ENCODE data around the gene TJAP1.

The TJAP1 gene

DNA sequence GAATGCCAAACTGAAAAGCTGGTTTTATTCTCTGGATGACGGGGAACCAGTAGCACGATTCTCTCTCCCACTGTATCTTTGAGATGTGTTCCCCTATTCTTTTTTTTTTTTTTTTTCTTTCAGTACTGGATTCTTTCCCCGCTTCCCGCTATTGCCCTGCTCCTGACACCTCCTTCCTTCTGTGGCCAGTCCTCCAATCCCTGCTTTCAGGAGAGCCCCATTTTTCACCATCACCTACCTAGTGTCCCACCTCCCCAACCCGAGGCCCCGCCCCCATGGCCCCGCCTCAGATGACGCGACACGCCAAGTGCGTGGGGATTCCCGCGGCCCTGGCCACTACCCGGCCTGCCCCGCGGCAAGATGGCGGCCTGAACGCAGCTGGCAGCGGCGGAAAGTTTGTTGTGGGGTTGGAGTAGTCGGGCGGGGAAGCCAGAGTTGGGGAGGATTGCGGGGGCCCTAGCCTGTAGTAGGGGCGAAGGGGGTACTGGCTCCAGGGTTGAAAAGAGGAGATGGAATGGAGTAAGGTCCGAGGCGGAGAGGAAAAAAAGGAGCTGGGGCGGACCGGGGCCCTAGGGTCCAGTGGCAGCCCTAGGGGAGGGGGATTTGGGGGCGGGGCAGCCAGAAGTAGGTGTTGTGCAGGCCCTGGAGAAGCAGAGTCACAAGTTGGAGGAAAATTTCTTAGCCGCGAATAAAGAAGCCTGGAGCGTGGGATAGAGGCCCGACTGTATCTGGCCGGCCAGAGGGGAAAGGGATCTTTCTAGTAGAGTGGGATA lies at the start of gene TJAP1:
TSS of gene TJAP1 (plus strand) at position 336 of the 773 bp plus-strand sequence. CDS start 21,432 bp downstream, outside the sequence.
- DNase-seq, result peak; percentile 97

- DNase-seq, result no peak
Measured at GRCh38 chr6:43428112-43428570, 49.2 kb upstream of the TJAP1 start.

- DNase-seq, result no peak
Measured at GRCh38 chr6:43428874-43429273, 48.5 kb upstream of the TJAP1 start.

DNA sequence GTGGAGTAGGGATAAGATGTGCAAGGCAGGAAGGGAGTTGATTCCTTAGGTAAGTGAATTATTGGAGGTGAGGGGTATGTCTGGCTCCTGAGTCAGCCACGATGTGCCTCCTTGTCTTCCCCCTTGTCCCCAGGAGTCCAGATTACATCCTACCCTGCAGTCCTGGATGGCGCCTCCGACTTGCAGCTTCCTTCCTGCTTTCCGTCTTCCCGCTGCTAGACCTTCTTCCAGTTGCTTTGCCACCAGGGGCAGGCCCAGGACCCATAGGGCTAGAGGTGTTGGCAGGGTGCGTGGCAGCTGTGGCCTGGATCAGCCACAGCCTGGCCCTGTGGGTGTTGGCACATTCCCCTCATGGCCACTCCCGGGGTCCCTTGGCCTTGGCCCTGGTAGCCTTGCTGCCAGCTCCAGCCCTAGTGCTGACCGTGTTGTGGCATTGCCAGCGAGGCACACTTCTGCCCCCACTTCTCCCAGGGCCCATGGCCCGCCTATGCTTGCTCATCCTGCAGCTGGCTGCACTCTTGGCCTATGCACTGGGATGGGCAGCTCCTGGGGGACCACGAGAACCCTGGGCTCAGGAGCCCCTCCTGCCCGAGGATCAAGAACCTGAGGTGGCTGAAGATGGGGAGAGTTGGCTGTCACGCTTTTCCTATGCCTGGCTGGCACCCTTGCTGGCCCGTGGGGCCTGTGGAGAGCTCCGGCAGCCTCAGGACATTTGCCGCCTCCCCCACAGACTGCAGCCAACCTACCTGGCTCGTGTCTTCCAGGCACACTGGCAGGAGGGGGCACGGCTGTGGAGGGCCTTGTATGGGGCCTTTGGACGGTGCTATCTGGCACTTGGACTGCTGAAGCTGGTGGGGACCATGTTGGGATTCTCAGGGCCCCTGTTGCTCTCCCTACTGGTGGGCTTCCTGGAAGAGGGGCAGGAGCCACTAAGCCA lies 45.1 kb upstream of the TJAP1 start:
- no peak for DNase-seq

GRCh38 chr6:43433148-43433547 lies 44.2 kb upstream of the TJAP1 start:
- DNase-seq, result no peak

- no peak for DNase-seq
Measured at GRCh38 chr6:43434001-43434840, 43.1 kb upstream of the TJAP1 start.

- DNase-seq, result no peak
Measured at GRCh38 chr6:43434943-43435342, 42.4 kb upstream of the TJAP1 start.

DNA sequence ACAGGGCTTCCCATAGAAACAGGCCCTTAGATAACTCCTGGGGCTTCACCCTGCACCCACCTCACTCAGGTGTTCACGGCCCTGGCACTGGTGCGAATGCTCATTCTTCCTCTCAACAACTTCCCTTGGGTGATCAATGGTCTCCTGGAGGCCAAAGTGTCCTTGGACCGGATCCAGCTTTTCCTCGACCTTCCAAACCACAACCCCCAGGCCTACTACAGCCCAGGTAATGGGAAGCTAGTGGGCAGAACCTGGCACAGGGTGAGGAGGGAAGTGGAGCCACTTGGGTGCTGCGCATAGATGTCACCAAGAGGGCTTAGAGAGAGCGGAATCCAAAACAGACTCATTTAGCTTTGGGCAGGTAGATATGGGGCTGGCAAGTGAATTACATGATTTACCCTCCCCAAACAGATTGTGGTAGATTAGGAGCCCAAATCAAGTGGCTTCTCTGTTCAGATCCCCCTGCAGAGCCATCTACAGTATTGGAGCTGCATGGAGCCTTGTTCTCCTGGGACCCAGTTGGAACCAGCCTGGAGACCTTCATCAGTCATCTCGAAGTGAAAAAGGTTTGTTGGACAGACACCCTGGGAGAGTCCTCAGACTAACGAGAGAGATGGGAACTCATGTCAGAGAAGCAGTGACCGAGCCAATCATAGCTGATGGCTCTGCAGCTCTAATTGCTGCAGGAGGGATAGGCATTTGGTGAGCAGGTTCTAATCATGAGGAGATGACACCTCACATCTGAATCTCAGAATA lies 41.5 kb upstream of the TJAP1 start:
- no peak for DNase-seq

DNA sequence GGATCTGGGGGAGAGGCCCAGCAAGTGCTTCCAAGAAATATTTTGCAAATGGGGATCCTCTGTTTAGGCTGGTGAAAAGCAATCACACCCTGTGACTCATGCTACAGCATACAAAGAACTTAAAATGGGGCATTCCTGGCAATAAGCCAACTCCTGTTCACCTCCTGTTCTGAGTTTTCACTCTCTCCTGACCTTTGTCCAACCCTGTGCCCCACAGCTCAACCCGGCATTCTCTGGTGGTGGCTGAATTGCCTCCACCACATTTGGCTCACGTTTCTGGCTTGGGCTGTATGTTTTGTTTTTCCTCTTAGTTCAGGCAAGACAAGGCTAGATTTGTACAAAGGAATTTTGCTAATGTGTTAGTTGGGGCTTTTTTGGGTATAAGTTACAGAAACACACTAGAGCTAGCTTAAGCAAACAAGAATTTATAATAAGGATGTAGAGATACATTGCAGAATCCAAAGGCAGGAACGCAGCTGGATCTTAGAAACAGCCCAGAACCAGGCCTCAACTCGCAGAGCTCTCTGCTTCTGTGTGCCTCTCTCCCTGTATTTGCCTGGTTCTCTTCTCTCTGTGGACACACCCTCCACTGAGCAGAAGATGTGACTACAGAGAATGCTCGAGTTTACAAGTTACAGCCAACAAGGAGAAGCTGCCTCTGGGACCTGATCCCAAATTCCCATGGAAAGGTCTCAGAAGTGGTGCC lies 40.6 kb upstream of the TJAP1 start:
- peak; percentile 44 for DNase-seq

DNA sequence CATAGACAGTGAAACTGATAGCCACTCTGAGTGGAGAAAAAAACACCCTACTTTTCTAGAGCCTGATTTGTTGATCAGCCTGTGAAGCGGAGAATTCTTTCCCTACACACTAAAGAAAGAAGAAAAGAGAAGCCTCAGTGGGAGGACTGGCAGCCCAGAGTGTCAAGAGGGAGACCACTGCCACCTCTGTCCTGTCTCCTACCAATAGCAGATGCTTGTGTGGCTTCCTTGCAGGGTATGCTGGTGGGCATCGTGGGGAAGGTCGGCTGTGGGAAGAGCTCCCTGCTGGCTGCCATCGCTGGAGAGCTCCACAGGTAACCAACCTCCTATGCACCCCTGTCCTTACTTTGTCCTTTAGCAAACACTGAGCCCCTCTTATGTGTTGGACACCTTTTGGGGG lies 39.7 kb upstream of the TJAP1 start:
- DNase-seq, result no peak

DNA sequence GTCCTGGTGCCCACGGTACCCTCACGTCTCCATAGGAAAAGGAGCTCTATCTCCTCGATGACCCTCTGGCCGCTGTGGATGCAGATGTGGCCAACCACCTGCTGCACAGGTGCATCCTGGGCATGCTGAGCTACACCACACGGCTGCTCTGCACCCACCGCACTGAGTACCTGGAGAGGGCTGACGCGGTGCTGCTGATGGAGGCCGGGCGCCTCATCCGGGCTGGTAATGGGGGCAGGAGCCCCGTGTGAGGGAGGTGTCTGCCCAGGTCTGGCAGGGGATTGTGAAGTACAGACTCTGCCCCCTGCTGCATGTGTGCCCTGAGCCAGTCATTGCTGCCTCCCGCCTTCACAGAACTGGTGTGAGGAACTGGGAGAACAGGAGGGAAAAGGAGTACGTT lies 34.4 kb upstream of the TJAP1 start:
- DNase-seq, result no peak

GRCh38 chr6:43444036-43444435 lies 33.3 kb upstream of the TJAP1 start:
- no peak for DNase-seq

- no peak for DNase-seq
Measured at GRCh38 chr6:43444582-43444981, 32.8 kb upstream of the TJAP1 start.

DNA sequence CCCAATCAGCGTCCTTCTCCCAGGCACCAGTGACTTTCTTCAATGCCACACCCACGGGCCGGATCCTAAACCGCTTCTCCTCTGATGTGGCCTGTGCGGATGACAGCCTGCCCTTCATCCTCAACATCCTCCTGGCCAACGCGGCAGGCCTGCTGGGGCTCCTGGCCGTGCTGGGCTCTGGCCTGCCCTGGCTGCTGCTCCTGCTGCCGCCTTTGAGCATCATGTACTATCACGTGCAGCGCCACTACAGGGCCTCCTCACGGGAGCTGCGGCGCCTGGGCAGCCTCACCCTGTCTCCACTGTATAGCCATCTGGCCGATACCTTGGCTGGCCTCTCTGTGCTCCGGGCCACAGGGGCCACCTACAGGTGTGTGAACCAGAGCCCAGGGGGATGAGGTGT lies 31.8 kb upstream of the TJAP1 start:
- no peak for DNase-seq

DNA sequence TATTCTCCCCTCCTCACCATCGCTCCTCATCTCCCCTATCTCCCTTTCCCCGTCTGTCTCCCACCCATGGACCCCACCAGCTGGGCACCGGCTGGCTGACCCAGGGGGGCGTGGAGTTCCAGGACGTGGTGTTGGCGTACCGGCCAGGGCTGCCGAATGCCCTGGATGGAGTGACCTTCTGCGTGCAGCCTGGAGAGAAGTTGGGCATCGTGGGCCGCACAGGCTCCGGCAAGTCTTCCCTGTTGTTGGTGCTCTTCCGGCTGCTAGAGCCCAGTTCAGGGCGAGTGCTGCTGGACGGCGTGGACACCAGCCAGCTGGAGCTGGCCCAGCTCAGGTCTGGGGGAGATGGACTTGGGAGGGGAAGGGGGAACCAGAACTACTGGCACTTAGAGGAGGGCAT lies 29.8 kb upstream of the TJAP1 start:
- no peak for DNase-seq

DNA sequence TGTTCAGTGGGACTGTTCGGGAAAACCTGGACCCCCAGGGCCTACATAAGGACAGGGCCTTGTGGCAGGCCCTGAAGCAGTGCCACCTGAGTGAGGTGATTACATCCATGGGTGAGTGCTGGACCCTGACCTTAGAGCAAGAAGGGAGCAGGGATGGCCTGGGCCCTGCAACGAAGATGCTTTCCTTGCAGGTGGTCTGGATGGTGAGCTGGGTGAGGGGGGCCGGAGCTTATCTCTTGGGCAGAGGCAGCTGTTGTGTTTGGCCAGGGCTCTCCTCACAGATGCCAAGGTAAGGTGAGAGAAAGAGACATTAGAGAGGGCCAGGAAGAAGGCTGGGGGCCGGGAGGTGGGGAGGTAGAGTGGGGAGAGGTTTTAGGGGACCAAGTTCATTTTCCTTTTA lies 28.5 kb upstream of the TJAP1 start:
- DNase-seq, result no peak

- no peak for DNase-seq
Measured at GRCh38 chr6:43450699-43451131, 26.7 kb upstream of the TJAP1 start.

GRCh38 chr6:43451348-43451747 lies 26.0 kb upstream of the TJAP1 start:
- no peak for DNase-seq

DNA sequence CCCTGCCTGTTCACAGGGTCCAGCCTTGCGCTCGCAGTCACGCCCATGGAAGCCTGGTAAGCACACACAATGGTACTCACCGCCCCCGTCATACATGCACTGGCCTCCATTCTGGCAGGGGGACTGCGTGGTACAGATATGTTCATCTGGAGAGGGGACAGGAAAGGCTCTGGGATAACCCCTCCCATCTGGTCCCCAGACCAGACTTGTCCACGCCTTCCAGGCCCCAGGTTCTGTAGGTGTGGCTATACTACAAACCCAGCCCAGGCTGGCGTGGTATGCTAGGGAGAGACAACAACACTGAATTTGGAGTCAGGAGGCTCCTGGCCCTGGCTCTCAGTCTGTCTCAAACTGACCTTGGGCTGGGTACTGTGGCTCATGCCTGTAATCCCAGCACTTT lies 25.4 kb upstream of the TJAP1 start:
- no peak for DNase-seq

DNA sequence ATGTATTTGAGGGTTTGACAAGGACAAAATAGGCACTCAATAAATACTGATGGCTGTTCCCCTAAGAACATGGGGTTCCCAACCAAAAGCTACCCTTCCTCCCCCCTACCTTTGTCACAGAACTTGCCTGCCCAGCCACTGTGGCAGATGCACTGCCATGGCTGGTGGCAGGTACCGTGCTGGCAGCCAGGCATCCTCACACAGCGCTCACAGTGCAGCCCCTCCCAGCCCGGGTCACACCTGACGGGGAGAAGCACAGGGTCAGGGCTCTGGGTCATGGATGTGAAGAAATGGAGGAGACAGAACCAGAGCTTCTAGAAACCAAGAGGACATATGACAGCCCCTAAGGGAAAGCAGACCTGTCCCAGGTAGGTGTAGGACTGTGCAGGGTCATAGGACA lies 24.5 kb upstream of the TJAP1 start:
- no peak for DNase-seq

GRCh38 chr6:43453831-43454230 lies 23.5 kb upstream of the TJAP1 start:
- DNase-seq, result no peak
